ENCODE results near the gene SIGLEC1.

DNA sequence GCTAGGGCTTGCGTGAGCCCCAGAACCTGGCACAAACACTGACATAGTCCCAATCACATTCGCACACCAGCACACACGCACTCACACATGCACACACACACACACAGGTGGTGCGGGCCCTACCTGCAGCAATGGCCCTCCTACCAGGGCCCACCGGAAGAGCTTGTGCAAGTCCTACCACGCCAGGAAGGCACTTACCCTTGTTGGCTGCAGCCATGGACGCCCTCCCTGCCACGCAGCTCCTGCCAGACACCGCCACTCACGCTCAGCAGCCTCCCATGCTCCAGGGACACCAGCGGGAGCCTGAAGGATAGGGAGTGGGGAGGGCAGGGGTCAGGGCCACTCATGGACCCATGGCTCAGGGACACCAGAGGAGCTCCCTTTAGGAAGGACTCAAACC lies 47.5 kb upstream of the SIGLEC1 start:
- no peak for TF ChIP-seq CTCF (conservative IDR thresholded peaks at IDR 0.05; ENCODE audit: low read depth, low read length)
- TF ChIP-seq EZH2phosphoT487 (IDR thresholded peaks at IDR 0.05; ENCODE audit: borderline replicate concordance, low read length) = no peak
- no peak for TF ChIP-seq EZH2 (IDR thresholded peaks at IDR 0.05; ENCODE audit: low read length, unreplicated experiment)
